GM18499 (cell line): ENCODE data around the gene PPP2R5C.

Experiments used
- ATAC-seq: cut with Tn5 transposase; IDR thresholded peaks from one replicate; pipeline ENCODE4 v1.9.1; 2021; ENCODE audit warnings: moderate number of reproducible peaks; ENCODE audit not compliant: insufficient read depth, unreplicated experiment

PPP2R5C gene

DNA sequence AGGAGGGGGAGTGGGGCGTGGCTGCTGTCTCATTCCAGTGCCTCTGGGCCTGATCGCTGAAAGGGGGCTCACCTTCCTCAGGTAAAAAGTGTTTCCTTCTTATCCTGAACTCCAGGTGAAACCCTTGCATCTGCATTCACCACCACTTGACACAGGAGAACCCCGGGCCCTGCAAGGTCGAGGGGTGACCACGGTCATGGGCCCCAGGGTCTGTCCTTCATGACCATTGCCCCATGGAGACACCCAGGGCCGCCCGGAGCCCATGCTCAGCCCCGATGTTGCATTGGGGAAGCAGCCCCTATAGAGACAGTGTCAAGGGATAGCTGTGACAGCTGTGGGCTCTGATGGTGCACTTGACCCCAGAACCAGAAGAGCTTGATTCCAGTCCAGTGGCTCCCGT is 168.4 kb downstream of the PPP2R5C start:
- no peak for ATAC-seq

DNA sequence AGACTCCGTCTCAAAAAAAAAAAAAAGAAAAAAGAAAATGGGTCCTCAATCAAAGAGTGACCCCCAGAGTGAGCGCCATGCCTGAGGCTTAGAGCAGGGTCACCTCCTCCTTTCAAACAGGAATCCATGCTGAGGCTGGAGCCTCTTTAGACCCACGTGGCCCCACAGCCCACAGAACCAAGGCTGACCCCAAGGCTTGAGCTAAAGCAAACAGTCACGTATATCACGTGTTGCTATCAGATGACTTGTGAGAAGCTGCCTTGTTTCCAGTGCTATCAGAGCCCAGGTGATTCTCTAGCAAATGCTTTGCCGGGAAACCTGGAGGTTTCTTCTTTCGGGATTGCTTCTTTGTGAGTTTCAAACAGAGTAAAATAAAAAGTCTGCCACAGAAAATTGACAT is 171.2 kb downstream of the PPP2R5C start:
- no peak for ATAC-seq

DNA sequence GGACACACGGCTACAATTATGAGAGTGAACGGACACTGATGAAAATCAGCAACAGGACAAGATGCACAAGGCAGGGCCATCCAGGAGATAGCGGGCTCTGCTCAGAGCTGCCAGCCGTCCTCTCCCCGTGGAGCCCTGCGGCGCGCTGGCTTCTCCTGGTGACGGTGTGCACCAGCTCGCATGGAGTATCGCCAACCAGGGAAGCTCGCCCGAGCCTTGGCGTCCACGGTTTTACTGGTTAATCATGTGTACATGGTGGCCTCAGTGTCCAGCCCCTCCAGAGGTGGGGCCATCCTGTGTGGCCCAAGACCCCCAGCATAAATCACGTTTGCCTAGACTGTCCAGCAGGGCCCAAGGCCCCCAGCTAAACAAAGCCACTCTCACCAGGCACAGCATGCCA is 171.7 kb downstream of the PPP2R5C start:
- no peak for ATAC-seq

DNA sequence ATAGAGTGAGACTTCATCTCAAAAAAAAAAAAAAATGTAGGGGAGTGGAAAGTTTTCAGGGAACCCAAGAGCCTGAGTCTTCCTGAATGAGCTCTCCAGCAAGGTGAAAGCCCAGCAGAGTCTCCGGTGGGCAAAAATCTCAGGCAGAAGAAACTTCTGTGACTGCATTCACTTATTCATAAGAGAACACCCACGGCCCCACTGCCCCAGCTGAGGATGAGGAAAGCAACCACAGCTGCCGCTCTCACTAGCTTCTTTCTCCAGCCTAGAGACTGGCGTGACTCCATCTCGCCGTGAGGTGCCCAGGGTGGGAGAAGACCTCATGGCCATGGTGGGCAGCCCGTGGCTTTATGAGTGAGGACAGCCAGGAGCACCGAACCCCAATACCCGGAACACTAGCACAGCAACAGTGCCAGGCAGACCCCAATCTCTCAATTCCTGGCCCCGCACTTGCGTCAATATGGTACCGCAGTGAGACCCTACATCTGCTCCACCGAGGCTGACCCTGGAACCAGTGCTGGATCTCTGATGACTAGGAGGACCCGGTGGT is 173.2 kb downstream of the PPP2R5C start:
- no peak for ATAC-seq

DNA sequence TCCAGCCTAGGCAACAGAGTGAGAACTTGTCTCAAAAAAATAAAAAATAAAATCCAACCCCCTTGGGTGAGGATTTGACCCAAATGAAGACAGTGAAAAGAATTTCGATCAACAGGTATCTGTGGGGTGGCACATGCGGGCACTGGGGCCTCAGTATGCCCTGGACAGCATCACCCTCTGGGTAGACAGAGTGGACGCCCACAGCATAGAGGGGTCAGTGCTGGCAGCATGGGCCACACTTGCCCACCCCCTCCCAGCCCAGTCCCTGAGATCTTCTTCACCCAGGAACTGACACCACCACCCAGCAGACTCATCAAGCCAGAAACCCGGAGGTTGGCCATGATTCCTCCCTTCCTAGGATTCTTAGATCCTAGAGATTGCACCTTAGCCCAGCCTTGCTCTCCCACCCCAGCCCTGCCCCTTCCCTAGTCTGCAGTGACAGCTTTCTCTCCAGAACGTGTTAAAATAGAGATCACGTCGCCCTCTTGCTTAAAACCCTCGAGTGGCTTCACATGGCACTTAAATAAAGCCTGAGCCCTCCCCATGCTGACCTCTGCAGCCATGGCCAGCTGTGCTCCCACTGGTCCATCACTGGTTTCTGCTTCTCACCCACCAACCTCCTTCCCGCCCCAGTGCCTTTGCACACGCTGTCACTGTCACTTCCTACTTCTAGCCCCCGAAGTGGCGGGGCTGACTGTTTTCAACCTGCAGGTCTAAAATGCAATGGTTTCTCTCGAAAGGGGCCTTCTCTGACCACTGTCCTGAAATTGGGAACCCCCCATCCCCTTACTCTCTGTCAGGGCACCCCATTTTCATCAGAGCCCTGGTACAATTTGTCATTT is 176.6 kb downstream of the PPP2R5C start:
- ATAC-seq = no peak

DNA sequence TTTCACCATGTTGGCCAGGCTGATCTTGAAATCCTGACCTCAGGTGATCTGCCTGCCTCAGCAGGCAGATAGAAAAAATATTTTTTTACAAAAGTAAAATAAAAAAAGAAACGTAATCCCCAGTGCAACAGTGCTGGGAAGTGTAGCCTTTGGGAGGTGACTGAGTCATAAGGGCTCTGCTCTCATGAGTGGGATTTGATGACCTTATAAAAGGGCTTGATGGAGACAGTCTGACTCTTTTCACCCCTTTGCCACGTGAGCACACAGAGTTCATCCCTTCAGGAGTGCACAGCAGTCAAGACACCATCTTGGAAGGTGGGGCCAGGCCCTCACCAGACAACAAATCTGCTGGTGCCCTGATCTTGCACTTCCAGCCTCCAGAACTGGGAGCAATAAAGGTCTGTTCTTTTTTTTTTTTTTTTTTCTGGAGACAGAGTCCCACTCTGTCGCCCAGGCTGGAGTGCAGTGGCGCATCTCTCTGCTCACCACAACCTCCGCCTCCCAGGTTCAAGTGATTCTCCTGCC is 178.2 kb downstream of the PPP2R5C start:
- ATAC-seq = no peak

DNA sequence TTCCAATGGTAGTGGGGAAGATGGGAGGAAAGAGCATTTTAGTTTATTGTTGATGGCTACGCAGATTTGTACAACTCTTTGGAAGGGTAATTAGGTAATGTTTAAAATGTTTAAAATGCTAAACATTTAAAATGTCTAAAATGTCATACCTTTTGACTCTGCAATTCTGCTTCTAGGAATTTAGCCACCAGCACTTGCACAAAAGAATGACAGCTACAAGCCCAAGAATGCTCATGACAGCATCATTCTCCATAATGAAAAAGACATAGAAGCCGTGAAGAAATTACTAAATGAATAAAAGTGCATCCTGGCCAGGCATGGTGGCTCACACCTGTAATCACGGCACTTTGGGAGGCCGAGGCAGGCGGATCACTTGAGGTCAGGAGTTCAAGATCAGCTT is 182.9 kb downstream of the PPP2R5C start:
- ATAC-seq = no peak

DNA sequence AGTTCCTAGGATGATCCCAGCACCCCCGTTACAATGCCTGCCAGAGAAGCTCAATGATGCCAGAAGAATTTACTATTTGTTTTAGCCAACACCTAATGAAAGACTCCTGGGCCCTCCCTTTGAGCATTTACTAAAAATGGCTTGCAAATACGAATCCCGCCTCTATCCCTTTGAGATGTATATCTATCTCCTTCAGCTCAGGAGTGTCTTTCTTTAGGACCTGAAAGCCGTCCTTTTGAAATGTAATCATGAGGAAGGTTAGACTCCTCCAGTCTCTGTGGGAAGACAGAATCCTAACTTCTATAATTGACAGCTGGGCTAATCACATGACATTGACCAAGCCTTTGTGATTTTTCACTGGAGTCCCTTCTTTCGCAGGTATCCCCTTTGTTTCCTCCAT is 183.7 kb downstream of the PPP2R5C start:
- ATAC-seq = no peak

DNA sequence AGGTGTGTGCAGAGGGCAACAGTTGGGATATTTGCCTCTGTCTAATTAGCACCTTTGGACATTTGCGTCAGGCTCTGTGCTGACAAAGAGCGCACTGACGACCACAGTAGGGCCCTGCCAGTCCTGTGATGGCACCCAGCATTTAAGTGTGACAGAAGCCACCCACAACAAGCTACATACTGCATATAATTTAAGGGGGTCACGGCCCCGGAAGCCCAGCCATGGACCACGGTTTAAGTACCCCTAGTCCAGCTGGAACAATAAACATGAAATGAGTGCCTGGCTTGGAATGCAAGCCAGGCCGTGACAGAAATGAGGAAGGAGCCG is 186.0 kb downstream of the PPP2R5C start:
- no peak for ATAC-seq

DNA sequence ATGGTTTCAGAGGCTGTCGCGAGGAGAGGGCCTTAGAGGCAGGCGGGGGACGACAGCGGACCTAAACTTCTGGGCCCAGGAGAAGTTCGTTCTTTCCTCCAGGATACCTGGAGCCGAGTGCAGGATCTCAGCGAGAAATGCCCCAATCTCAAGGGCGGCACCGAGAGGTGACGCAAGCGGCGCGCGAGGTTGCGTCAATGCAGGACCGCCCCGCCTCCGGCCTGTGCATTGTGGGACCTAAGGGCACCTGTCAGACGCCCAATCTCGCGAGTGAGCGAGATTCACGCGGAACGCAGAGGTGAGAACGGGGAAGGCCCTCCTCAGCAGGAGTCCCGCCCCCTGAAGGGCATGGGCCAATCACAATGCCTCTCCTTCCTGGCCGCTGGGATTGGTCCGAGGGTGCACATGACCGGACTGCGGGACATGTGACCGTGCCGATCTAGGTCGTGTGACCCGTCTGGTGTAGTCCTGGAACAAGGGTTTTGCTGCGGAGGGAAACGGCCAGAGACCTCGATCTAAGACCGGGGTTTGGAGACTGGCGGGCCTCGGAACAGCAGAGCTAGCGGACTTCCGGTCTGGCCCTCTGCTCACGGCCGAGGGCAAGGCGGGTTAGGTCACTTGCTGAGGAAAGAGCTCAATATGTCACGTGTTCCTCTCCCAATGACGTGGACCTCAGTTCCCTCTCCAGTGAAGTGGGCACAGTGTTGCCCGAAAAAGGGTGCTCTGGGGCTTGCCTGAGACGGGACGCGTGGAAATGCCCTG is 186.6 kb downstream of the PPP2R5C start:
- ATAC-seq = peak; percentile 95

DNA sequence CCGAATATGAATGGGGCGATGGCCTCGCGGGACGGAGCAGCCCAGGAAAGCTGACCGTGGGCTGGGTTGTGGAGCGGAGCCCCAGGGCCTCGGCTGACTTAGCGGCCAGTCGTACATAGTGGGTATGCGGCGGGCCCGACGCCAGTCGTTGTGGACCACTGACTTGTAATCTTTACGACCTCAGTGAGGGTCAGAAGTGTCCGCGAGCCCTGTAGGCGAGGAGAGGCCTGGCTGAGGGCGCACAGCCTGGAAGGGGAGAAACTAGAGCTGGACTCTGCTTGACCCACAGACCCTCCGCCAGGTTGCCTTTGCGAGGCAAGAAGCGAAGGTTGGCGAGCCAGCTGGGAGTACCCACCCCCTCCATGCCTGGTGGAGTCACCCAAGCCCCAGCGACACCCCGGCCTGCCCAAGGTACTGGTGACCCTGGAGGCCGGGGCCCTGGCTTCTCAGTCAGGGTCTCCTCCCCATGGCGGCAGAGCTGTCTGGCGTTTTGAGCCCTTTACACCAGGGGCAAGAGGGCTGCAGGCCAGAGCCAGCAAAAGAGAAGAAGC is 187.2 kb downstream of the PPP2R5C start:
- ATAC-seq = no peak

DNA sequence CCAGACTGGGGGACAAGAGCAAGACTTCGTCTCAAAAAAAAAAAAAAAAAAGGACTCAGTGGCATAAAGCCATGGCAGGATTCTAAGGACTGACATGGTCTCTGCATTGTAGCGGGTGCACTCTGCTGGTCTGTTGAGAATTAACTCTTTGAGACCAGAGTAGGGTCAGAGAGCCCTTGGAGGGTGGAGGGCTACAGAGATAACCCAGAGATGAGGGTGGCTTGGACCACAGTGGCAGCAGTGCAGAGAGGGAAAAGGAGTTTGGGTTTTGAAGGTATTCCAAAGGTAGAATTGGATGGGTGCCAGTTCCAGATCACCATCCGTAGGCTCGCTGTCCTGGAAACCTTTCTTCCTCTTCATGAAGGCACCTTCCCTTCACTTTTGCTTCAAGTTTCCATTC is 188.6 kb downstream of the PPP2R5C start:
- no peak for ATAC-seq

DNA sequence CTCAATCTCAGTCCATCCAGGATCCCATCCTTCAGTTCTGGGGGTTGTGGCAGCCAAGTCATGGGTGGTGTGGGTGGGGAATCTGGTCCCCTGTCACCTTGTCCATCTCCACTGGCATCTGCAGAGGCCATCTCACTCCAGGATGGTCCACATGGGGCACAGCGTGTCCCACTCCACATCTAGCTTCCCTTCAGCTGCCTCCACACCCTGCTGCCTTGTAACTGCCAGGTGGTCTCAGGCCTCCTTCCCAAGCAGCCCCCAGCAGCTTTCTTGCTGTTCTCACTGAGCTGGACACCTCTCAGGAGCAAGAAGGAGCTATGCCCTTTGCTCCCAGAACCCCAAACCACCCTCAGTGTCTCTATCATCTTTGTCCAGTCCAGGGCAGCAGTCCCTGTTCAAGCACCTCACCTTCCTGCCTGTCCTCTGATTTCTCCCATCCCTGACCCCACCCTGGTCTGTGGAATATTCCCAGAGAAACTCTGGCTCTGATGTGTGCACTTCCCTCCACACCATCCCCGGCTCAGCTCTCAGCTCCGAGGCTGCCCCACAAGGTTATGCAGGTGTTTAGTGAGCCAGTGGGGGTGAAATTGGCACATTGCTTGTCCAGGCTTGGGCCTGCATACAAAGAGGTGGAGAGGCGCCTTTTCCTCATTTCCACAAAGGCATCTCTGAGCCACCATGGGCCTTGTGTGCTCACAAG is 189.2 kb downstream of the PPP2R5C start:
- no peak for ATAC-seq

DNA sequence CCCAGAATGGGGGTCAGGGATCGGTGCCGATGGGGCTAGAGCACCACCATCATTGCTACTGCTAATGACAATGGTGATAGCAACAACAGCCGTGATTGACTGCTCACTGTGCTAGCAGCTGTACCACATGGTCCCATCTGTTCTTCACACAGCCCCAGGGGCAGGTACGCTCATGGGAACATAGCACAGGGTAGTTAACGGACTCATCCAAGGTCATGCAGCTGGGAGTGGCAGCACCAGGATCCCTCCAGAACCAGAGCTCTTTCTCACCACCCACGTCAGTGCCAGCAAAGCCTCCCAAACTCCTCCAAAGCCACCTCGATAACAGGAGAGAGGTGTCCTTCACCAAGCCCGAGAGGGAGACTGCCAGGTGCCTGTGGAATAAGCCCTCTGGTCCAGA is 191.6 kb downstream of the PPP2R5C start:
- ATAC-seq = no peak

DNA sequence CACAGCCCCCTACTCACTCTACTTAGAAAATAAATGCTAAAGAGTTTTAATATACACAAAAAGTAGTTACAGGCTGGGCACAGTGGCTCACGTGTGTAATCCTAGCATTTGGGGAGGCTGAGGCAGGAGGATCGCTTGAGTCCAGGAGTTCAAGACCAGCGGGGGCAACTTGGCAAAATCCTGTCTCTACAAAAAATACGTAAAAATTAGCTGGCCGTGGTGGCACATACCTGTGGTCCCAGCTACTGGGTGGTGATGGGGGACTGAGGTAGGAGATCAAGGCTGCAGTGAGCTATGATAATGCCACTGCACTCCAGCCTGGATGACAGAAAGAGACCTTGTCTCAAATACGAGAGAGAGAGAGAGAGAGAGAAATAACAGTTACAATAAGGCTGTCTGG is 193.0 kb downstream of the PPP2R5C start:
- no peak for ATAC-seq

DNA sequence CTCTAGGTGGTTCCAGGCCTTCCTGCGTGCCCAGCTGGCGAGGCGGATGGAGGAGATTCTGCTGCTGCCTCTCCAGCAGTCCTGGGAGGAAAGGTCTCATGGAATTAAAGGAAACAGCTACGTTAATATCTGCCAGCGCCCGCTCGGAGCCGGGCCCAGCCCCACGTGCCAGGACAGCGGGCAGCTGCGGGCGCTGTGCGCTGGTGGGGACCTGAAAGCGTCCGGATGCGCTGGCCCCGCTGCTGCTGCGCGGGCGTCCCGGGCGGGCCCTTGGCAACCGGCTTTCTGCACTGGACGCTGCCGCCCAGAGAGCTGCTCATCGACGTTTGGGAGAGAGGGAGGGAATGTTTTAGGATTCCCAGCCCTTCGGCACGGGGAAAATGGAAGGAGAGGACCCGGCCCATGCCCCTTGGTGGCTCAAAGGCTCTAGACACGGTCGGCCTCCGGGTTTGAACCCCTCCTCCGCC is 194.2 kb downstream of the PPP2R5C start:
- ATAC-seq = no peak

DNA sequence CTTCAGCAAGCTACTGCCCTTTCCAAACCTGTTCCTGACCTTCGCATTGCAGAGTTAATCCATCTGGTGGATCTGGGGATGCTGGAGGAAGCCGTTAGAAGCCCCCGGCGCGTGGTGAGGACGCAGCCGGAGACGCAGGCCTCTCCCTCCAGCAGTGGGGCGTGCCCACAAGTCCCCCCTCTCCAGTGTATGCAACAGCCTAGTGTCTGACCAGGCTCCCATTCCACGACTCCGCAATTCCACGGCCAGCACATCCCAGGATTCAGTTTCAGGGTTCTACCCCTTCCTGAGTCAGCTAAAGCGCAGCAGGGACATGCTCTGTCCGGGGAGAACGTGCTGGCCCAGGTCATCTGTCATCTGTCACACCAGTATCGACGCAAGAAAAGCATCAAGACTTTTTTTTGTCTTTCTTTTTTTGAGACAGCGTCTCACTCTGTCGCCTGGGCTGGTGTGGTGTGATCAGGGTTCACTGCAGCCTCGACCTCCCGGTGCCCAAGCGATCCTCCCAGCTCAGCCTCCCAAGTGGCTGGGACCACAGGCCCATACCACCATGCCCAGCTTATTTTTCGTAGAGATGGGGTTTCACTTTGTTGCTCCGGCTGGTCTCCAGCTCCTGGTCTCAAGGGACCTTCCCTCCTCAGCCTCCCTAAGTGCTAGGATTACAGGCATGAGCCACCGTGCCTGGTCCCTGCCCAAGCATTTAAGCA is 194.8 kb downstream of the PPP2R5C start:
- no peak for ATAC-seq

DNA sequence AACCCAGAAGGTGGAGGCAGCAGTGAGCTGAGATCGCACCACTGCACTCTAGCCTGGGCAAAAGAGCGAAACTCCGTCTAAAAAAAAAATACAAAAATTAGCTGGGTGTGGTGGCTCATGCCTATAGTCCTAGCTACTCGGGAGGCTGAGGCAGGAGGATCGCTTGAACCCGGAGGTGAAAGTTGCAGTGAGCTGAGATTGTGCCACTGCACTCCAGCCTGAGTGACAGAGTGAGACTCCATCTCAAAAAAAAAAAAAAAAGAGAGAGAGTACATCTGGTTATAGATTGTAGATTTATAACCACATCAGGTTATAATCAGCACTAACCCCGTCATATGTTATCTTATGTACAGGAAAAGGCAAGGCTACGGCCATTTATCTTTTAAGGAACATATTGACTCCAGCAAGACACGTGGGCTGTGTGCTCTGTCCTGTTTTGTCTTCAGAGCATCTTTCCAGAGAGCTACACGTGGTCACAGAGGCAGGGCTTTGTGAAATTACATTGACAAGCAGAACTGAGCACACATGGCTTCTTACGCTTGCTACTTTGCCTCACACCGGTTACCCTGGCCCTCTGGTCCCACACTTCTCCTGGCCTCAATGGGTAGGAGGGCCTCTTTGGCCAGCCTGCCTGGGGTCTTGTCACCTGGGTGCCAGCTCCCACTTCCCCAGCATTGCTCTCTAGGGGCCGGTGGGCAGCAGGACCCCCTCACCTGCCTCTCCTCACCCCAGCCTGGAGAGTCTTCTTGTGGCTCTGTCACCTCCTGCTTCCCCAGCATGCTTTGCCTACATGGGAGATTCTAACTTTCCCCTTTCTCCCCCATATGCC is 196.1 kb downstream of the PPP2R5C start:
- no peak for ATAC-seq
